Thyroid gland (tissue), 4 donors: Measurements from ENCODE around the gene RPS8. TPM values are rescaled to one million over a fixed set of nuclear protein-coding genes. Genes with fewer than 3 reads are reported as not detected.

ENCODE experiments used
- DNase-seq, 2 donors: peaks; one replicate each; pipeline ENCODE4 v3.0.0-alpha.2; 2019
- H3K27ac ChIP-seq, 3 donors: fragments of 200-600 bp; sonication (generic); 1 replicate in 2 of 3; 2 replicates in 1 of 3; pipeline ENCODE4 v1.5.1; 2016 to 2019; ENCODE audit warnings: mild to moderate bottlenecking in 1 of 3, moderate library complexity in 1 of 3
- H3K27me3 ChIP-seq: fragments of 200-600 bp; sonication (generic); one replicate; pipeline ENCODE4 v1.5.1; 2019
- H3K36me3 ChIP-seq, 2 donors: fragments of 200-600 bp; sonication (generic); one replicate each; pipeline ENCODE4 v1.5.1; 2016 to 2019
- H3K4me1 ChIP-seq, 2 donors: fragments of 200-600 bp; sonication (generic); one replicate each; pipeline ENCODE4 v1.5.1; 2017 to 2019
- H3K4me3 ChIP-seq, 3 donors: fragments of 200-600 bp; sonication (generic); replicated peaks in 1 of 3; 1 replicate in 2 of 3; 2 replicates in 1 of 3; pipeline ENCODE4 v1.5.1; 2016; ENCODE audit warnings: mild to moderate bottlenecking in 1 of 3
- H3K9me3 ChIP-seq: fragments of 200-600 bp; sonication (generic); one replicate; pipeline ENCODE4 v1.5.1; 2017
- POLR2A ChIP-seq, 2 donors: fragments of 450-650 bp; IDR thresholded peaks; one replicate each; pipeline ENCODE4 v1.6.1; 2017; ENCODE audit warnings: antibody characterized with exemption in 2 of 2, mild to moderate bottlenecking in 2 of 2, moderate library complexity in 1 of 2
- WGBS, 2 donors: methylation state at CpG; one replicate each; pipeline ENCODE4 v1.1.5; 2017; 5-methylcytosine and 5-hydroxymethylcytosine counted together
- intact Hi-C: fragments of 100-400 bp; cut with DNase I; formaldehyde crosslinking; loops from one replicate; pipeline ENCODE4 v1.15.1; 2023
- total RNA-seq, 4 donors: library from RNA; depleted of rRNA; stranded (reverse); fragments of >200 nt; gene quantifications; one replicate each; pipeline ENCODE4 v1.2.3, GENCODE V29; 2016
- TF ChIP-seq, protein P1 (sequence below), 6 experiments: fragments of 200-600 bp in 3 of 6; fragments of 450-650 bp in 3 of 6; sonication (generic) in 3 of 6; IDR thresholded peaks; one replicate each; pipeline ENCODE4 v1.5.1; 2016 to 2019; ENCODE audit warnings: antibody characterized with exemption in 6 of 6, mild to moderate bottlenecking in 2 of 6, inconsistent platforms in 1 of 6, moderate library complexity in 1 of 6

RPS8 gene
- total RNA-seq, 4 donors from 2014 or later = 1,167 to 2,709 (median 1,595) TPM

DNA sequence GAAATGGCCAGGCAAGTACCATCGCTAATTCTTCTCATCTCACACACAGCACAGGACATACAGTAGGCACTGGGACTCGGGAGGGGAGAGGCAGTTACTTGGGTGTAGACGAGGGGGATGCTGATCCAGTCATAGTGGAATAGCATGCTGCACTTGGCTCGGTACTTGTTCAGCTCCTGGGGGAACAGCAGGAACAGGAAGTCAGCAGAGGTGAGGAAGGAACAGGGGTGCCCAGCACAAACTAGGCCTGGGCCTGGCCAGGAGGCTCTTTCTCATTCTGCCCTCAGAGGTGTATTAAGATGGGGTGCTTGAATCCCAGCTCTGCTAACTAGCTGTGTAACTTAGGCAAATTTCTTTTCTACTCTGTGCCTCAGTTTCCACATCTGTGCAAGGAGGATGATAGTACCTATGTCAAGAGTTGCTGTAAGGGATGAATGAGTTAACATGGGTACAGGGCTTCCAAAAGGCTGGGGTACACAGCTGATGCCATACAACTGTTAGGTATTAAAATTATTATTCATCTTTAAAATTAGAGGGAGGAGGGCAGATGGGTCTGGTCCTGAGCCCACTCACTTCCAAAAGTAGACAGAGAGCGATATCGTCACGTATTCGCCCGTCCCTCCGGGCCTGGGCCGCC, 10.3 kb downstream of the RPS8 start:
- TF ChIP-seq, protein P1, sequence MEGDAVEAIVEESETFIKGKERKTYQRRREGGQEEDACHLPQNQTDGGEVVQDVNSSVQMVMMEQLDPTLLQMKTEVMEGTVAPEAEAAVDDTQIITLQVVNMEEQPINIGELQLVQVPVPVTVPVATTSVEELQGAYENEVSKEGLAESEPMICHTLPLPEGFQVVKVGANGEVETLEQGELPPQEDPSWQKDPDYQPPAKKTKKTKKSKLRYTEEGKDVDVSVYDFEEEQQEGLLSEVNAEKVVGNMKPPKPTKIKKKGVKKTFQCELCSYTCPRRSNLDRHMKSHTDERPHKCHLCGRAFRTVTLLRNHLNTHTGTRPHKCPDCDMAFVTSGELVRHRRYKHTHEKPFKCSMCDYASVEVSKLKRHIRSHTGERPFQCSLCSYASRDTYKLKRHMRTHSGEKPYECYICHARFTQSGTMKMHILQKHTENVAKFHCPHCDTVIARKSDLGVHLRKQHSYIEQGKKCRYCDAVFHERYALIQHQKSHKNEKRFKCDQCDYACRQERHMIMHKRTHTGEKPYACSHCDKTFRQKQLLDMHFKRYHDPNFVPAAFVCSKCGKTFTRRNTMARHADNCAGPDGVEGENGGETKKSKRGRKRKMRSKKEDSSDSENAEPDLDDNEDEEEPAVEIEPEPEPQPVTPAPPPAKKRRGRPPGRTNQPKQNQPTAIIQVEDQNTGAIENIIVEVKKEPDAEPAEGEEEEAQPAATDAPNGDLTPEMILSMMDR (IDR thresholded peaks at IDR 0.05) = no peak
- TF ChIP-seq POLR2A (IDR thresholded peaks at IDR 0.05) = no peak
- DNase-seq = no peak
- WGBS, 2 donors = 33 to 65% methylated on average over 6 to 11 of the region's 11 CpGs

DNA sequence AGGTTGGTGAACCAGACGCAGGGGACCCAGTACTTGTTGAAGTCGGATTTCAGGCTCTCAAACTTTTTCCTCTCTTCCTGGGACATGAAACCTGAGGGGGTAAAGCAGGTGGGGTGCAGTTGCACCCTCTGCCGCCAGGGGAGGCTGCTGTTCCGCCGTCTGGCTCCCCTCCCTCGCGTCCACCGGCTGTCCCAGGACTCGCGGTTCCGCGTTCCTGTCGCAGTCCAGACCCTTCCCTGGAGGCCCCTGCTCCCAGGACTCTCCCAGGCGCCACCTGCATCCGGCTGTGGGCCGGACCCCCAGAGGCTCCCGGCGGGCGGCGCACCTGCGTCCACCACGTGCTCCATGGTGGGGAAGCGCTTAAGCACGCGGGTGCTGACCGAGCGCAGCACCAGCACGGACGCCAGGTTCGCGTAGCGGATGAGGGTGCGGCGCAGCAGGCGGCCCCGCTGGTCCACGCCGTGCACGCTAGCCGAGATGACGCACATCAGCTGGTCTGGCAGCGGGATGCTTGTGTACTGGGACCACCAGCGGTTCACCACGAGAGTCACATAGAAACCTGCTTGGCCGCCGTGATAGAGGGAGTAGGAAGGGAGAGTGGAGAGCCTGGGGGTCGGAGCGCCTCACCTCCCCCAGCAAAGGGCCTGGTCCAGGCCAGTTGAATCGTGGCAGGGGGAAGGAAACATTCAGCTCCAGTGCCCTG, 10.9 kb downstream of the RPS8 start:
- Histone ChIP-seq H3K4me3 (peak overlapping the region in 2 of 3 donors; percentile 8 to 33), H3K9me3 (no peaks in the 10 kb centered on the region), H3K36me3 (no peaks in the 10 kb centered on the region), H3K27me3 (no peaks in the 10 kb centered on the region), H3K4me1 (peaks cover 18 to 31% of the 10 kb centered on the region in 2 donors), H3K27ac (peak overlapping the region; percentile 69 to 77 (median 73))
- TF ChIP-seq, protein P1 (IDR thresholded peaks at IDR 0.05) = peak; percentile 99 to 100 (median 99)
- peak in 1 of 2 donors; percentile 14 for TF ChIP-seq POLR2A (IDR thresholded peaks at IDR 0.05)
- peak; percentile 81 for DNase-seq
- intact Hi-C loops = loop anchor here (5.0 to 10.0 kb wide), 2 partner anchors 51 to 61 kb away; no protein-coding TSS in a partner anchor
- WGBS, 2 donors = 7 to 10% methylated on average over 22 to 39 of the region's 49 CpGs

More for the DNA sequence above, 10.3 kb downstream of the RPS8 start:
- intact Hi-C loops = loop anchor here (5.0 to 10.0 kb wide), 2 partner anchors 52 to 61 kb away; no protein-coding TSS in a partner anchor
- Histone ChIP-seq H3K27me3 (no peaks in the 10 kb centered on the region), H3K36me3 (no peaks in the 10 kb centered on the region), H3K4me3 (peak overlapping the region in 2 of 3 donors; percentile 8 to 33), H3K27ac (peak overlapping the region; percentile 44 to 77 (median 73)), H3K9me3 (no peaks in the 10 kb centered on the region), H3K4me1 (peaks cover 18 to 31% of the 10 kb centered on the region in 2 donors)

DNA sequence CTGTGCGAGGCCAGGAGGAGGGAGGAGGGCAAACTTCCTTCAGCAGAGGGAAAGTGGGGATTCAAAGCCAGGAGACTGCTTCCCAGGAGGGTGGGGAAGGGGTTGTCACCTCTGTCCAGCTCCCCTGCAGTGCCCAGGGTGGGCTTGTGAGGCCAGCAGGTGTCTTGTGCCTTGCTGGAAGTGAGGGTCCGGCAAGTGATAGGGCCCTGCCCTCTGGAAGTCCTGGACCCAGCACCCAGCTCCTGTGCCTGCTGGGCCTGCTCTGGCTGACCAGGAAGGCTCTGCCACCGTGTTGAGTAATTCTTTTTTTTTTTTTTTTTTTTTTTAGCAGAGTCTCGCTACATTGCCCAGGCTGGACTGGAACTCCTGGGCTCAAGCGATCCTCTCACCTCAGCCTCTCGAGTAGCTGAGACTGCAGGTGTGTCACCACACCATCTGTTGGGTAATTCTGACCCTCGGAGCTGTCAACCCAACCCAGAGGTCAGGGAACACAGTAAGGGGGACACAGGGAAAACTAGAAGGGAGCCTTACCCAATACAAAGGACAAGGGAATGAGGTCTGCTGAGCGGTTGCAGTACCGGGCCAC, 11.6 kb downstream of the RPS8 start:
- Histone ChIP-seq H3K27ac (peak overlapping the region; percentile 69 to 77 (median 73)), H3K4me1 (peaks cover 18 to 31% of the 10 kb centered on the region in 2 donors), H3K9me3 (no peaks in the 10 kb centered on the region), H3K4me3 (peak overlapping the region in 1 of 3 donors; percentile 33), H3K27me3 (no peaks in the 10 kb centered on the region), H3K36me3 (no peaks in the 10 kb centered on the region)
- intact Hi-C loops = loop anchor here (5.0 to 10.0 kb wide), 2 partner anchors 50 to 62 kb away; no protein-coding TSS in a partner anchor
- DNase-seq = no peak
- 86 to 89% methylated on average over 8 to 9 of the region's 9 CpGs for WGBS, 2 donors
- TF ChIP-seq POLR2A (IDR thresholded peaks at IDR 0.05) = no peak
- TF ChIP-seq, protein P1 (IDR thresholded peaks at IDR 0.05) = no peak

DNA sequence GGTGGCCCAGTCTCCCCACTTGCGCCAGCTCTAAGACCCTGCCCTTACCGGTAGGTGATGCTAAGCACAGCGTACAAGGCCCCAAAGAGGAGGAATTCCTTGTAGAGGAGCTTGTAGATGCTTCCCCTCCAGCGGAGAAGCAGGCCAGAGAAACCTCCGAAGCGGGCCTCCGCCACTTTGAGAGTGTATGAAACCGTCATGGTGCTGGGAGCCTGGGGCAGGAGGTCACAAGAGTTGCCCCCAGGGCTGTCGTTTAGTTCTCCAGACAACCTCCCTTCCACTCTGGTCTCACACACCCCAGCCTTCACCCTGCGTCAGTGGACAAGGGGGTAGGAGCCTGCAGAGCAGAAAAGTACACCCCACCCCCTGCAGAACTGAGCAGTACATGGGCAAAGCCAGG, 12.2 kb downstream of the RPS8 start:
- intact Hi-C loops = loop anchor here (5.0 to 10.0 kb wide), 2 partner anchors 50 to 63 kb away; no protein-coding TSS in a partner anchor
- Histone ChIP-seq H3K4me1 (peaks cover 18 to 31% of the 10 kb centered on the region in 2 donors), H3K27ac (no peak overlapping the region), H3K36me3 (no peaks in the 10 kb centered on the region), H3K4me3 (no peak overlapping the region), H3K27me3 (no peaks in the 10 kb centered on the region), H3K9me3 (no peaks in the 10 kb centered on the region)
- TF ChIP-seq, protein P1 (IDR thresholded peaks at IDR 0.05) = no peak
- TF ChIP-seq POLR2A (IDR thresholded peaks at IDR 0.05) = no peak
- DNase-seq = no peak
- WGBS, 2 donors = 87 to 96% methylated on average over 7 to 9 of the region's 10 CpGs
